AG04450 (cell line): ENCODE data around the gene CST5. TPM values are rescaled to one million over a fixed set of nuclear protein-coding genes. Genes with fewer than 3 reads are reported as not detected.

Experiments used
- CTCF ChIA-PET: fragments of 300-600, 350-600 bp; formaldehyde crosslinking; extraction: SDS; loops from one replicate; lab custom pipeline; 2022; ENCODE audit warnings: antibody characterized with exemption, inconsistent platforms; lab: Charles Lee
- POLR2A ChIA-PET: fragments of 350-600 bp; formaldehyde crosslinking; extraction: SDS; loops from one replicate; lab custom pipeline; 2021; ENCODE audit warnings: antibody characterized with exemption, inconsistent platforms; lab: Yijun Ruan, JAX
- DNase-seq: peaks from one replicate; pipeline ENCODE4 v3.0.0-alpha.2; 2011; ENCODE audit warnings: low read depth, low spot score
- H3K27ac ChIP-seq: one replicate; pipeline ENCODE4 v1.5.1; 2012; ENCODE audit warnings: low read depth, low read length, control low read depth
- H3K27me3 ChIP-seq: one replicate; pipeline ENCODE4 v1.6.0; 2012; ENCODE audit warnings: low read length; ENCODE audit not compliant: control insufficient read depth, insufficient read depth
- H3K4me3 ChIP-seq: 2 replicates; pipeline ENCODE4 v1.5.1; 2011; ENCODE audit warnings: mild to moderate bottlenecking, low read depth, low read length, control low read depth
- H3K9me3 ChIP-seq: 2 replicates; pipeline ENCODE4 v1.5.1; 2012; ENCODE audit warnings: low read length; ENCODE audit not compliant: control insufficient read depth, insufficient read depth
- CTCF ChIP-seq: IDR thresholded peaks from 2 replicates; pipeline ENCODE4 v1.5.1; 2011; ENCODE audit warnings: low read depth, low read length, control low read depth, inconsistent platforms
- polyA plus RNA-seq: library from polyadenylated mRNA; depleted of rRNA; stranded (reverse); fragments of >200 nt; gene quantifications from 2 replicates; pipeline ENCODE4 v1.2.3, GENCODE V29; 2011

Gene CST5
- polyA plus RNA-seq, 1 experiment = not detected

- no peak overlapping the region for H3K4me3 ChIP-seq
- ChIA-PET POLR2A (no interaction called here), CTCF (no interaction called here)
- no peak for TF ChIP-seq CTCF
- H3K9me3 ChIP-seq = no peaks in the 10 kb centered on the region
- no peak overlapping the region for H3K27ac ChIP-seq
- no peak for DNase-seq
- H3K27me3 ChIP-seq = no peaks in the 10 kb centered on the region
Observed at GRCh38 chr20:23875606-23876237, 3.8 kb downstream of the CST5 start.

DNA sequence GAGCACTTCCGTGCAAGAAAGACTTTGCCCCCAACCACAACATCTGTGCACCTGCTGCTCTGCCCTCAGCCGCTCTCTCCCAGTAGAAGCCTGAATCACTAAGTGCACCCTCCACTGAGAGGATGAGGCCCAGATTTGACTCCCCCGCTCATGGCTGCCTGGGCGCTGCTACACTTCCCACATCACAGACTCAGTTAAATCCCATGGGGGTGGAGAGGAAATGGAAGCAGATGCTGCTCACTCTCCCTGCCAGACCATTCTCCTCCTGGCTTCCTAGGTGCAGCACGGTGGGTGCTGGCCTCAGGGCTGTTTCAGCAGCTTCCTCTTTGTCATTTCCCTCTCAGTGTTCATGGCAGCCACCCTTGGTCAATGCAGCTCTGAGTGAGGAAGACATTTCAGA lies 4.8 kb downstream of the CST5 start:
- ChIA-PET CTCF (no interaction called here), POLR2A (no interaction called here)
- Histone ChIP-seq H3K9me3 (no peaks in the 10 kb centered on the region), H3K27ac (no peak overlapping the region), H3K27me3 (no peaks in the 10 kb centered on the region), H3K4me3 (no peak overlapping the region)
- DNase-seq = no peak
- TF ChIP-seq CTCF = no peak

GRCh38 chr20:23873370-23874015 lies 6.1 kb downstream of the CST5 start:
- no peaks in the 10 kb centered on the region for H3K27me3 ChIP-seq
- no peak for DNase-seq
- H3K27ac ChIP-seq = no peak overlapping the region
- no peak overlapping the region for H3K4me3 ChIP-seq
- no peaks in the 10 kb centered on the region for H3K9me3 ChIP-seq
- ChIA-PET CTCF (no interaction called here), POLR2A (no interaction called here)
- no peak for TF ChIP-seq CTCF

DNA sequence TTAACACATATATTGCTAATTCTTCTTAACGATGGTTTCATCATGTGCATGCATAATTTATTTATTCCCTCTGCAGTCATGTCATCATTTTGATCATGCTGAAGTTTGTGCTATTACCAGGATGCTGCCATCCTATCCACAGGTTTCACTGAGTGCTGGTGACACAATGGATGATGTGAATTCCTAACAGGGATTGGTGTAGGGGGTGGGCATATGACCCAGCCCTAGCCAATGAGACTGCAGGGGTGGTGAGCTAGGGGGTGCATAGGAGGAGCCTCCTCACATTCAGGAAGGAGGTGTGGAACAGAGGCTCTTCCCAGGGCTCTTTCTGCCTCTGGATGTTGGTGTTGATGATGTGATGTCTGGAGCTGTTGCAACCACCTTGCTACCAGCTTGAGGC lies 7.5 kb downstream of the CST5 start:
- Histone ChIP-seq H3K4me3 (no peak overlapping the region), H3K27ac (no peak overlapping the region), H3K27me3 (no peaks in the 10 kb centered on the region), H3K9me3 (no peaks in the 10 kb centered on the region)
- ChIA-PET POLR2A (no interaction called here), CTCF (no interaction called here)
- no peak for TF ChIP-seq CTCF
- no peak for DNase-seq

DNA sequence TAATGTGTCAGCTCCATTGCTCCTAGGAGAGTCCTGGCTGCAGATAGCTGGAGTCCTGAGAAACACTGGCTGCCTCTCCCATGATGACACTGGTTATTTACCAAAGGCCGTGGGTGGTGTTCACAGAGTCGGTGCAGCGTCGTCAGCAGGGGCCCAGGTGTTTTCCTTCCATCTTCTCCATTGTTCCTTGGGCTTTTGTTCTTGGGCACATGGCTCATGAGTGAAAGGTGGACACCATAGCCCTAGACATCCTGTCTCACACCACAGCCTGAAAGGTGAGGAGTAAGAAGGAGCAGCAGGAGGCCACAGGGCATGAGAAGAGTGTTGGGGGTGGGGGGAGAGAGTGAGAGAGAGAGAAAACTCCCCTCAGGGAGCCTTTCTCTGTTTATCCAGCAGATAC lies 9.1 kb downstream of the CST5 start:
- no peak for TF ChIP-seq CTCF
- no peak for DNase-seq
- Histone ChIP-seq H3K27me3 (no peaks in the 10 kb centered on the region), H3K27ac (no peak overlapping the region), H3K4me3 (no peak overlapping the region), H3K9me3 (no peaks in the 10 kb centered on the region)
- ChIA-PET POLR2A (no interaction called here), CTCF (no interaction called here)
